ENCODE results near the gene GCH1. TPM values are rescaled to one million over a fixed set of nuclear protein-coding genes. Genes with fewer than 3 reads are reported as not detected.

The GCH1 gene
- total RNA-seq, 1 donor from 2014 or later: 9.0 TPM

GRCh38 chr14:54828037-54828436, 74.6 kb downstream of the GCH1 start:
- H3K4me1 Mint-ChIP-seq: no peaks in the 10 kb centered on the region
- no peak overlapping the region for H3K27ac Mint-ChIP-seq
- no peak for DNase-seq (ENCODE audit: low spot score)
- Histone ChIP-seq H3K9me3 (ENCODE audit: low read depth) (peaks cover 5% of the 10 kb centered on the region), H3F3A (ENCODE audit: low read depth) (no peaks in the 10 kb centered on the region), H3K4me1 (no peaks in the 10 kb centered on the region), H3K4me2 (no peak overlapping the region), H2AFZ (replicated peaks) (no peak overlapping the region), H3K4me3 (no peak overlapping the region), H3K9ac (no peak overlapping the region), H4K20me1 (ENCODE audit: low read depth) (no peaks in the 10 kb centered on the region), H3K79me2 (ENCODE audit: low read depth) (no peaks in the 10 kb centered on the region), H3K36me3 (no peaks in the 10 kb centered on the region), H3K27me3 (no peaks in the 10 kb centered on the region), H3K27ac (no peak overlapping the region)
- H3K27me3 Mint-ChIP-seq (ENCODE audit: insufficient read depth, low read depth): peaks cover 2% of the 10 kb centered on the region
- peaks cover 21% of the 10 kb centered on the region for H3K9me3 Mint-ChIP-seq
- H3K36me3 Mint-ChIP-seq: no peaks in the 10 kb centered on the region
- no peak overlapping the region for H3K4me3 Mint-ChIP-seq
- no peak for TF ChIP-seq CTCF (IDR thresholded peaks at IDR 0.05)
- TF ChIP-seq EZH2 (IDR thresholded peaks at IDR 0.05): no peak
- no peak for TF ChIP-seq EZH2phosphoT487 (IDR thresholded peaks at IDR 0.05)

GRCh38 chr14:54823757-54824549, 78.7 kb downstream of the GCH1 start:
- Histone ChIP-seq H3K27ac (no peak overlapping the region), H3K79me2 (ENCODE audit: low read depth) (no peaks in the 10 kb centered on the region), H3K4me1 (peaks cover 4% of the 10 kb centered on the region), H3K27me3 (no peaks in the 10 kb centered on the region), H4K20me1 (ENCODE audit: low read depth) (no peaks in the 10 kb centered on the region), H3K9me3 (ENCODE audit: low read depth) (peaks cover 5% of the 10 kb centered on the region), H3K9ac (no peak overlapping the region), H2AFZ (replicated peaks) (no peak overlapping the region), H3K4me2 (no peak overlapping the region), H3F3A (ENCODE audit: low read depth) (no peaks in the 10 kb centered on the region), H3K36me3 (no peaks in the 10 kb centered on the region), H3K4me3 (no peak overlapping the region)
- peaks cover 13% of the 10 kb centered on the region for H3K4me1 Mint-ChIP-seq
- peaks cover 2% of the 10 kb centered on the region for H3K27me3 Mint-ChIP-seq (ENCODE audit: insufficient read depth, low read depth)
- no peak for DNase-seq (ENCODE audit: low spot score)
- no peak overlapping the region for H3K27ac Mint-ChIP-seq
- H3K4me3 Mint-ChIP-seq: no peak overlapping the region
- peaks cover 22% of the 10 kb centered on the region for H3K9me3 Mint-ChIP-seq
- TF ChIP-seq EZH2 (IDR thresholded peaks at IDR 0.05): no peak
- TF ChIP-seq EZH2phosphoT487 (IDR thresholded peaks at IDR 0.05): no peak
- TF ChIP-seq CTCF (IDR thresholded peaks at IDR 0.05): no peak
- H3K36me3 Mint-ChIP-seq: no peaks in the 10 kb centered on the region

GRCh38 chr14:54822685-54823084, 79.9 kb downstream of the GCH1 start:
- Histone ChIP-seq H3K9ac (no peak overlapping the region), H3K27ac (no peak overlapping the region), H3K9me3 (ENCODE audit: low read depth) (peaks cover 5% of the 10 kb centered on the region), H3F3A (ENCODE audit: low read depth) (peaks cover 11% of the 10 kb centered on the region), H3K4me1 (peaks cover 16% of the 10 kb centered on the region), H3K36me3 (no peaks in the 10 kb centered on the region), H3K27me3 (no peaks in the 10 kb centered on the region), H3K79me2 (ENCODE audit: low read depth) (no peaks in the 10 kb centered on the region), H3K4me3 (no peak overlapping the region), H4K20me1 (ENCODE audit: low read depth) (no peaks in the 10 kb centered on the region), H2AFZ (replicated peaks) (no peak overlapping the region), H3K4me2 (no peak overlapping the region)
- Mint-ChIP-seq H3K4me1 (peaks cover 25% of the 10 kb centered on the region), H3K9me3 (peaks cover 22% of the 10 kb centered on the region), H3K27me3 (ENCODE audit: insufficient read depth, low read depth) (peaks cover 2% of the 10 kb centered on the region), H3K4me3 (no peak overlapping the region), H3K27ac (no peak overlapping the region), H3K36me3 (no peaks in the 10 kb centered on the region)
- no peak for DNase-seq (ENCODE audit: low spot score)
- TF ChIP-seq EZH2 (IDR thresholded peaks at IDR 0.05): no peak
- no peak for TF ChIP-seq CTCF (IDR thresholded peaks at IDR 0.05)
- no peak for TF ChIP-seq EZH2phosphoT487 (IDR thresholded peaks at IDR 0.05)
